Effector memory CD4-positive, alpha-beta T cell (primary cell): ENCODE measurements around the gene NAV2.

Experiments
- DNase-seq, 3 donors: peaks; one replicate each; pipeline ENCODE4 v3.0.0-alpha.2; 2020
- H3K27ac ChIP-seq: 2 replicates; pipeline ENCODE4 v1.7.0; 2013; ENCODE audit warnings: mild to moderate bottlenecking, low read length, moderate library complexity; ENCODE audit not compliant: insufficient read depth, poor library complexity, severe bottlenecking
- H3K27me3 ChIP-seq: replicated peaks from 2 replicates; pipeline ENCODE4 v1.7.0; 2013; ENCODE audit warnings: mild to moderate bottlenecking, low read length; ENCODE audit not compliant: insufficient read depth, control insufficient read depth, poor library complexity, severe bottlenecking
- H3K36me3 ChIP-seq: 2 replicates; pipeline ENCODE4 v1.7.0; 2013; ENCODE audit warnings: mild to moderate bottlenecking, low read length, moderate library complexity; ENCODE audit not compliant: control insufficient read depth, insufficient read depth
- H3K4me1 ChIP-seq: 2 replicates; pipeline ENCODE4 v1.7.0; 2013; ENCODE audit warnings: low read length, mild to moderate bottlenecking; ENCODE audit not compliant: control insufficient read depth, insufficient read depth, poor library complexity, severe bottlenecking
- H3K4me3 ChIP-seq: 2 replicates; pipeline ENCODE4 v1.7.0; 2013; ENCODE audit warnings: low read length, low read depth, mild to moderate bottlenecking; ENCODE audit not compliant: insufficient read depth, poor library complexity, severe bottlenecking
- H3K9me3 ChIP-seq: 2 replicates; pipeline ENCODE4 v1.7.0; 2013; ENCODE audit warnings: mild to moderate bottlenecking, low read length, moderate library complexity; ENCODE audit not compliant: control insufficient read depth

Gene NAV2

DNA sequence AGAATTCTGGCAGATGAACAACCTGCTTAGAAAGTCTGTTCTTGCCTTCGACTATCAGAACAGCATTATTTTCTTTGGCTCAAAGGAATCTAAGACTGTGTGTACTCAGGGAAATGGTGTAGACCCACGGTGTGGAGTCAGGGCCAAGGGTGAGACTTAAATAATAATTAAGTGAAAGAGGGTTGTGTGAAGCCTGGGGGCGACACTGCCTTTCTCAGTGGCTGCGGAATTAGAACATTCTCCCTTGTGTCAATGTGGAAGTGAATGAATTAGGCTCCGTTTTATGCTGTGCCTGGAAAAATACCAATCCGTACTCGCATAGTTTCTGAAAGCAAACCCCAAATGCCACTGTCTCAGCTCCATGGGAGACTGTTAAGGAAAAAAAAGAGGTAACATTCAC, 50.7 kb downstream of the NAV2 start:
- Histone ChIP-seq H3K9me3 (no peaks in the 10 kb centered on the region), H3K27ac (no peak overlapping the region), H3K4me3 (no peak overlapping the region), H3K36me3 (no peaks in the 10 kb centered on the region), H3K4me1 (no peaks in the 10 kb centered on the region), H3K27me3 (peaks cover 4% of the 10 kb centered on the region)
- DNase-seq: no peak

DNA sequence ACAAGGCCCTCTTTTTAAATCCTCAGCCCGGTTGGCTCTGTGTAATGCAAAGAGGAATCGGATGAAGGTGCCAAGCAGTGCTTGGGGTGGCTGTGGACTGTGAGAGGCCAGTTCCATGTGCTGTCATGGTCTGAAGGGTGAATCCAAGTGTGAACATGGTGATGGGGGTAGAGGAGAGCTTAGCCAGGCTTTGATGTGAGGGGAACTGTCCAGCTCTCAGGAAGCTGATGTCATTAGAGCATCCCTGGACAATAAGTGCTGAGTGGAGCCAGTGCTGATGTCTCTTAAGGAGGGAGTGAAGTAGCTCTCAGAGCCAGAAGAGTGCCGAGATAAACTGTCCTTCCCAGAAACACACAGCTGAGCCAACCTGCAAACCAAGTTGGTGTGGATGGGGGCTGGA, 53.6 kb downstream of the NAV2 start:
- H3K9me3 ChIP-seq: no peaks in the 10 kb centered on the region
- no peak for DNase-seq
- H3K4me1 ChIP-seq: no peaks in the 10 kb centered on the region
- H3K4me3 ChIP-seq: no peak overlapping the region
- H3K27ac ChIP-seq: no peak overlapping the region
- H3K36me3 ChIP-seq: no peaks in the 10 kb centered on the region
- H3K27me3 ChIP-seq: peaks cover 4% of the 10 kb centered on the region

DNA sequence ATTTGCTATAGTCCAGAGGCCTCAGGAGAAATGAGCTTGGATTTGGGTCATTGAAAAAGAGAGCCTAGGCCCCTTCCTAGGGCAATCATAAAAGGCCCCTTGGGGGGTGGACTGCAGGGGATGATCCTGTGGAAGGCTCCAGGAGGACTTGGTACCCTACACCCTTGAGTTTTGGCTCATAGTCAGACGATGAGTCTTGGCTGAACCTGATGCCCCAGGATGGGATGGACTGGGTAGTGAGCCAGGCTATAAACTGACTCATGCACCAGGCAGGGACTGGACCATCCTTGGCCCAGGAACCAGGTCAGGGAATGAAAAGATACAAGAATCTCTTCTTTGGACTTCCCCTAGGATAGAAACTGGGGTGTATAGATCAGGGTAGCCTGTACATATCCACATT, 54.2 kb downstream of the NAV2 start:
- no peak for DNase-seq
- Histone ChIP-seq H3K4me1 (no peaks in the 10 kb centered on the region), H3K27me3 (peaks cover 4% of the 10 kb centered on the region), H3K36me3 (no peaks in the 10 kb centered on the region), H3K27ac (no peak overlapping the region), H3K4me3 (no peak overlapping the region), H3K9me3 (no peaks in the 10 kb centered on the region)

DNA sequence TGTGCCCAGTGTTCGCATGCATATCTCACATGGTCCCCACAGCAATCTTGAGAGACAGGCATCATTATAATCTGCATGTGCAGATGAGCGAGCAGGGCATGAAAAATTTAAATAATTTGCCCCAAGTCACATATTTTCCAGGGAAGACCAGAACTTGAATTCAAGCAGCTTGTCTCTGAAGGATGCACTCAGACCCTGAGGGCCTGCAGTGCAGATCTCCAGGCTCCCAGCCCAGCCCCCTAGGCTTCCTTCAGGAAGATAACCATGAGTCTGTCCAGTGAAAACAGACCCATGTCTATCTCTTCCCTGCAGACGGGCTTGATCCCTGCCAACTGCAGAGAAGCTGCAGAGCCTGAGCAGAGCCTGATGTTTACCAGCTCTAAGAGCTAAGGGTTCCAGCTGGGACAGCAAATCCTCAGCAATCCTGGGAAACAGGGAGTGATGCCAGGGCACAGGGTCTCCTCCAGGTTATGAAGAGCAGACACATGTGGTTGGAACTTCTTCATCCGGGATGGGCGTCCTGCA, 55.1 kb downstream of the NAV2 start:
- Histone ChIP-seq H3K4me1 (no peaks in the 10 kb centered on the region), H3K9me3 (no peaks in the 10 kb centered on the region), H3K36me3 (no peaks in the 10 kb centered on the region), H3K4me3 (no peak overlapping the region), H3K27ac (no peak overlapping the region), H3K27me3 (peaks cover 4% of the 10 kb centered on the region)
- DNase-seq: no peak

DNA sequence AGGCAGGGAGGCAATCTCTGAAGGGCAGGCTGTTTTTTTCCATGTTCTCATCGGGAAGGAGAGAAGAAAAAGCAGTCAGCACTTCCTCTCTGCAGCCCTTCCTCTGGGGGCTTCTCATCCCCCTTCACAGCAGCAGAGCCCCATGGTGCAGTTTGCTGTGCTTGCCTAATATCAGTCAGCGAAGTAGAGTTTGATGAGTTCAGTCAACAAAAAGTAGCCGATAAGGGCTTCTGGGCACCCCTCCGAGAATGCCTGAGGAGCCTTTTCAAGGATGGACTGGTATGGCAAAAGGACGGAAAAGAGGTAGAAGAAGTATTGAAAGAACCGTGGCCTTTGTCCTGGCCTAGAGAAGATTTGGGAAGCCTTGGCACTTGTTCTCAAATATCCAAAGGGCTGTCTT, 55.6 kb downstream of the NAV2 start:
- Histone ChIP-seq H3K27ac (no peak overlapping the region), H3K4me3 (no peak overlapping the region), H3K36me3 (no peaks in the 10 kb centered on the region), H3K4me1 (no peaks in the 10 kb centered on the region), H3K27me3 (peaks cover 4% of the 10 kb centered on the region), H3K9me3 (no peaks in the 10 kb centered on the region)
- DNase-seq: no peak

DNA sequence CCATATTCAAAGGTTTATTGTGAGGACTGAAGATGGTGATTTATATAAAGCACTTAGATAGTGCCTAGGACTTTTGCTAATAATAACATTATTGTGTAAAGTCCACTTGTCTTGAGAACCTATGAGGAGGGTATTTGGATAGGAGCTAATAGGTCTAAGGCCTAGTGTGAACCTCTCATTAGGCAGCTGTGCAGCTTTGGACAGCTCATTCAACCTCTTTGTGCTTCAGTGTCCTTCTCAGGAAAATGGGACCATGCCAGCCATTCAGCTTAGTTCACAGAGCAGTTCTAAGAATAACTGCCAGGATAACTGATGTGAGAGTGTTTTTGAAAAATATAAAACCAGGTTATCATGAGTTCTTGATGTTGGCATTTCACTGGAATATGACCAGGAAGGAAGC, 56.2 kb downstream of the NAV2 start:
- H3K9me3 ChIP-seq: no peaks in the 10 kb centered on the region
- H3K27me3 ChIP-seq: peaks cover 4% of the 10 kb centered on the region
- H3K27ac ChIP-seq: no peak overlapping the region
- no peak for DNase-seq
- no peak overlapping the region for H3K4me3 ChIP-seq
- no peaks in the 10 kb centered on the region for H3K36me3 ChIP-seq
- no peaks in the 10 kb centered on the region for H3K4me1 ChIP-seq

DNA sequence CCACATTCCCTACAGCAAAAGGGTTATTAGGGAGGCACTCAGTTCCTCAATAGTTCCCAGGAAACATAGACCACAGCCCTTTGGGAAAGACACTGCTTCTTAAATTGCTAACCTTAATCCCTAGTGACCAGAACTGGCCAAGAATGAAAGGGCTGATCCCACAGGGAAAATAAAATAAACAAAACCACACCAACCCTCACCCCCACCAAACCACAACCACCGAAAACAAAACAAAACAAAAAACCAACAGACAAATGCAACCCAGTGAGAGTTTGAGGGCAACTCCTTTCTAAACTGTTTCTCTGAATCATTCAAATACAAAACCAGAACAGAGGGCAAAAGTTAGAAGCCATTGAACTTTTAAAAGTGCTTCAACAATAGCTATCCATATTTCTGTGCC, 57.2 kb downstream of the NAV2 start:
- no peaks in the 10 kb centered on the region for H3K4me1 ChIP-seq
- H3K36me3 ChIP-seq: no peaks in the 10 kb centered on the region
- no peak overlapping the region for H3K4me3 ChIP-seq
- H3K27ac ChIP-seq: no peak overlapping the region
- H3K9me3 ChIP-seq: no peaks in the 10 kb centered on the region
- peaks cover 4% of the 10 kb centered on the region for H3K27me3 ChIP-seq
- DNase-seq: no peak

DNA sequence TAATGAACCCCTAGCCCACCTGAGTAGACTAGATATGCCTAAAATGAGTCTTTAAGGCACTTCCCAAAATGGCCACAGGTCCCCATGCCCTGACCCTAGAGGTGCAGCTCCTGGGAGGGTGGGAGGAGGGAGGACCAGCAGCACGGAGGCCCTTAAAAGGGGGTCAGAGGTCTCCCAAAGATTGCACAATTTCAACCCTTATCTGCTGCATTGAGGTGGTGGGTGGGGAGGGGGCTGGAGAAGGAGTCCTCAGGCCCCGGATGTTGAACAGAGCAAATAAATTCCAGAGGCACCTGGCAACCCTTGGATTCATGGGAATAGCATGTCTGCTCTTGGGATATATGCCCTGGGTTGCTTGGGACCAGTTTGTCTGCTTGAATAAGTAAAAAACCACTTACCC, 57.6 kb downstream of the NAV2 start:
- DNase-seq: no peak

DNA sequence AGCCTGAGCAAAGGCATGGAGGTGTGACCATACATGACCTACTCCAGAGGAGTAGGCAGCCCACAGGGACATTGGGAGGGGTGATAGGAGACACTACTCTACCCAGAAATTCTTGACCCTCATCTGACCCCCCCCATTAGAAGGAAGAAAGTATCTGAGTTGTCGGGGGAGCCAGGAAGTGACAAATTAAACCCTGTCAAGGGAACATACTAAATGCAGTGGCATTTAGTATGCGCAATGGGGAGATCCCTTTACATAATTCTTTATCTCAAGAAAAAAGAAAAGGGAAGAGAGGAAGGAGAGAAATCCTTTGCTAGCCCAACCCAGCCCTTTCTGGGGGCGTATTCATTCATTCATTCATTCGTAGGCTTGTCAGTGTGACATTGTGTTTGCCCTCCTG, 58.8 kb downstream of the NAV2 start:
- H3K4me3 ChIP-seq: no peak overlapping the region
- no peaks in the 10 kb centered on the region for H3K4me1 ChIP-seq
- no peaks in the 10 kb centered on the region for H3K36me3 ChIP-seq
- no peak overlapping the region for H3K27ac ChIP-seq
- DNase-seq: no peak
- H3K27me3 ChIP-seq: peaks cover 4% of the 10 kb centered on the region
- no peaks in the 10 kb centered on the region for H3K9me3 ChIP-seq

More for the DNA sequence above, 57.6 kb downstream of the NAV2 start:
- Histone ChIP-seq H3K9me3 (no peaks in the 10 kb centered on the region), H3K27me3 (peaks cover 4% of the 10 kb centered on the region), H3K4me3 (no peak overlapping the region), H3K27ac (no peak overlapping the region), H3K4me1 (no peaks in the 10 kb centered on the region), H3K36me3 (no peaks in the 10 kb centered on the region)

DNA sequence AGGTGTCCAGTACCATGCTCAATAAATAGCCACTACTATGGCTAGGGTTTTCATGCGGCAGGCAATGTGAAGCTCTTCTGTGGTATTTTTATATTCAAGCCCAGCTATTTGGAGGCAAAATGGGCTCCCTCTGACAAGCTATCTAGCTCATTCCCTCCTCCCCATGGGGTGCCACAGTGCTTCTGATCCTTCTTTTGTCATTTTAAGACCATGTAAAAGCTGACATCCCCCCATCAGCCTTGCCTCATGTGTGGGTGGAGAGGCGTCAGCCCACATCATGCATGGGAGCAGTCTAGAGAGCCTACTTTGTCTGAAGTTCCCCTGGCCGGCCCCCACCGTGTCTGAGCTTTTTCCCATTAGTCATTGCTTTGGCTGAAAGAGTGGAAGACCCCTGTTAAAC, 59.8 kb downstream of the NAV2 start:
- no peak for DNase-seq
- Histone ChIP-seq H3K4me1 (no peaks in the 10 kb centered on the region), H3K4me3 (no peak overlapping the region)

DNA sequence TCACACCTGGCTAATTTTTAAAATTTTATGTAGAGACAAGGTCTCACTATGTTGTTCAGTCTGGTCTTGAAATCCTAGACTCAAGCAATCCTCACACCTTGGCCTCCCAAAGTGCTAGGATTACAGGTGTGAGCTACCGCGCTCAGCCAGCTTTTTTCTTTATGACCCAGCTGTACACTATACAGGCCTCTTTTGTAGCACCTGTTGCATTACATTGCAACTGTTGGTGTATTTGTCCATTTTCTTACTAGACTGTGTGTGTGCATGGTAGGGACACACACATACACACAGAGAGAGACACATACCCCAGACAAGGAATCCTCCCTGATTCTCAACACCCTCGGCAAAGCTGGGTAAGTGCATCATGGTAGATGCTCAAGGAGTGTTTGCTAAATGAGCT, 61.7 kb downstream of the NAV2 start:
- no peaks in the 10 kb centered on the region for H3K9me3 ChIP-seq
- peaks cover 5% of the 10 kb centered on the region for H3K27me3 ChIP-seq
- DNase-seq: no peak
- no peaks in the 10 kb centered on the region for H3K4me1 ChIP-seq
- H3K27ac ChIP-seq: no peak overlapping the region
- H3K36me3 ChIP-seq: no peaks in the 10 kb centered on the region
- H3K4me3 ChIP-seq: no peak overlapping the region

More for the DNA sequence above, 59.8 kb downstream of the NAV2 start:
- Histone ChIP-seq H3K9me3 (no peaks in the 10 kb centered on the region), H3K27me3 (peaks cover 4% of the 10 kb centered on the region), H3K36me3 (no peaks in the 10 kb centered on the region), H3K27ac (no peak overlapping the region)
